Ishikawa (cell line): ENCODE results near the gene NEK8.

ENCODE experiments used
- CEBPB ChIP-seq: IDR thresholded peaks from 2 replicates; pipeline ENCODE4 v1.6.1; 2012
- EGR1 ChIP-seq: IDR thresholded peaks from 2 replicates; pipeline ENCODE4 v1.6.1; 2012
- EP300 ChIP-seq: IDR thresholded peaks from 2 replicates; pipeline ENCODE4 v1.6.1; 2012; ENCODE audit warnings: borderline replicate concordance
- FOXM1 ChIP-seq: IDR thresholded peaks from 2 replicates; pipeline ENCODE4 v1.6.1; 2012; ENCODE audit warnings: low read depth, borderline replicate concordance
- MAX ChIP-seq: IDR thresholded peaks from 2 replicates; pipeline ENCODE4 v1.6.1; 2012
- NFIC ChIP-seq: IDR thresholded peaks from 2 replicates; pipeline ENCODE4 v1.6.1; 2012
- RAD21 ChIP-seq: IDR thresholded peaks from 2 replicates; pipeline ENCODE4 v1.6.1; 2012; ENCODE audit warnings: low read depth
- REST ChIP-seq: IDR thresholded peaks from 2 replicates; pipeline ENCODE4 v1.6.1; 2012; ENCODE audit warnings: low read depth, mild to moderate bottlenecking
- TAF1 ChIP-seq: IDR thresholded peaks from 2 replicates; pipeline ENCODE4 v1.6.1; 2012; ENCODE audit warnings: low read depth, mild to moderate bottlenecking
- TCF12 ChIP-seq: IDR thresholded peaks from 2 replicates; pipeline ENCODE4 v1.6.1; 2012; ENCODE audit warnings: low read depth
- TEAD4 ChIP-seq: IDR thresholded peaks from 2 replicates; pipeline ENCODE4 v1.6.1; 2012
- USF1 ChIP-seq: IDR thresholded peaks from 2 replicates; pipeline ENCODE4 v1.6.1; 2012
- ZBTB7A ChIP-seq: IDR thresholded peaks from 2 replicates; pipeline ENCODE4 v1.6.1; 2012; ENCODE audit warnings: low read depth

The NEK8 gene

GRCh38 chr17:28702752-28703150, 25.8 kb upstream of the NEK8 start:
- TF ChIP-seq EGR1 (no peak), NFIC (no peak)

- TF ChIP-seq TAF1 (no peak), USF1 (no peak)
Observed at GRCh38 chr17:28703552-28704218, 24.9 kb upstream of the NEK8 start.

- TF ChIP-seq TEAD4, result no peak
- no peak for TF ChIP-seq ZBTB7A
Observed at GRCh38 chr17:28704219-28704858, 24.2 kb upstream of the NEK8 start.

- no peak for TF ChIP-seq TAF1
- TF ChIP-seq TCF12, result no peak
- TF ChIP-seq EGR1, result no peak
- TF ChIP-seq USF1, result no peak
- TF ChIP-seq FOXM1, result no peak
- no peak for TF ChIP-seq NFIC
- TF ChIP-seq REST, result no peak
- TF ChIP-seq MAX, result no peak
- TF ChIP-seq RAD21, result no peak
Observed at GRCh38 chr17:28705074-28705659, 23.4 kb upstream of the NEK8 start.

GRCh38 chr17:28705728-28706334, 22.8 kb upstream of the NEK8 start:
- no peak for TF ChIP-seq CEBPB

- no peak for TF ChIP-seq ZBTB7A
- TF ChIP-seq EP300, result no peak
Observed at GRCh38 chr17:28706471-28707338, 21.9 kb upstream of the NEK8 start.

GRCh38 chr17:28707339-28707720, 21.3 kb upstream of the NEK8 start:
- TF ChIP-seq REST (no peak), TAF1 (no peak), NFIC (no peak), USF1 (no peak)
